ENCODE results near the gene TGFB2.

TGFB2 gene

DNA sequence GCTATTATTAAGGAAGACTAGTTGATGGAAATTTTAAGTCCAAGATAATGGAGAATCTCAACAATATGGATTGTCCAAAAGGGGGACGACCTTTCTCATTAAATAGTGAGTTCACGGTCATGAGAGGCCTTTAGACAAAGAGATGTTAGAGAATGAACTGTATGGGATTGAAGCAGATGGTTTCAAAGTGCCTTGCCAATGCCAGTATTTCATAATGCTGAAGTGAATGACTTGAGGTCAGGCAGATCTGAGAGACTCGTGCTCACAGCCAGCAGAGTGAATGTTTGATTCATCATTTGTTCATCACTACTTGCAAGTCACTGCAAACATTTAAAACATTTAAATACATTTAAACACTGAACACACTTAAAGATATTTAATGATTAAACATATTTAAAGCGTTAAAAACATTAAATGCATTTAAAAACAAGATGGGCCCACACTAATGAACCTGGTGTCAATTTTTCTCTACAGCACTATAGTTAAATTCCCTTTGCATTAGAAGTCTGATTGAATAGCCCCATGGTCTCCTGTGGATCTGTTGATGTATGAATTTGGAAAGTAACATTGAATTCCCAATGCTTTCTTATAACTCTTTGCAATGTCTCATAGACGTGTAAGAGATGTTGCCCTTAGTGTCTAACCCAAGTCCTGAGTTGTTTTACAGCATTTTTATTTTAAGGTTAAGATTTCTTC is 80.7 kb downstream of the TGFB2 start:
- no peak for DNase-seq (ENCODE audit: low spot score)

DNA sequence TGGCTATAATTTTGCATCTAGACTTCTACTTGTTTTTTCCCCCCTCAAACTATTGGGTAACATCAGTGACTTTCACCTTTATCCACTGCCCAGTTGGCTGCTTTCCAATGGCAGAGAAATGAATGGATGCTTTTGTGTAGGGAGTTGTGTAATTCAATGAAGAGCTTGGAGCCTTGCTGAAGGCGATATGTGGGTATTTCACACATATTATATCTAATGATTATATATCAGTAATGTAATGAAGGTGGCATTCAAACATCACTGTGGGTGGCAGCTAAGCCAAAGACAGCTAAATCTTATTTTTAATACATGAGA is 81.2 kb downstream of the TGFB2 start:
- DNase-seq (ENCODE audit: low spot score): no peak

DNA sequence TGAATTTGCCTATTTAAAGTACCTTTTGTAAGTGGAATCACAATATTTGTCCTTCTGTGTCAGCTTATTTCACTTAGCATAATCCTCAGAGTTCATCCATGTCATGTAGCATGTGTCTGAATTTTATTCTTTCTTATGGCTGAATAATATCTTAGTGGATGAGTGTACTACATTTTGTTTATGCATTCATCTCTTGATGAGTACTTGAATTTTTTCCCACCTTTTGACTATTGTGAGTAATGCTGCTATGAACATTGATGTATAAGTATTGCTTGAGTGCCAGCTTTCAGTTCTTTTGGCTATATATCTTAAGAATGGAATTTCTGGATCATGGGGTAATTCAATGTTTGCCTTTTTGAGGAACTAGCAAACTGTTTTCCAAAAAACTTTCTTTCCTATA is 84.2 kb downstream of the TGFB2 start:
- DNase-seq (ENCODE audit: low spot score): no peak

GRCh38 chr1:218430346-218430745 is 85.2 kb downstream of the TGFB2 start:
- DNase-seq (ENCODE audit: low spot score): no peak

GRCh38 chr1:218430822-218431221 is 85.7 kb downstream of the TGFB2 start:
- DNase-seq (ENCODE audit: low spot score): peak; percentile 28

DNA sequence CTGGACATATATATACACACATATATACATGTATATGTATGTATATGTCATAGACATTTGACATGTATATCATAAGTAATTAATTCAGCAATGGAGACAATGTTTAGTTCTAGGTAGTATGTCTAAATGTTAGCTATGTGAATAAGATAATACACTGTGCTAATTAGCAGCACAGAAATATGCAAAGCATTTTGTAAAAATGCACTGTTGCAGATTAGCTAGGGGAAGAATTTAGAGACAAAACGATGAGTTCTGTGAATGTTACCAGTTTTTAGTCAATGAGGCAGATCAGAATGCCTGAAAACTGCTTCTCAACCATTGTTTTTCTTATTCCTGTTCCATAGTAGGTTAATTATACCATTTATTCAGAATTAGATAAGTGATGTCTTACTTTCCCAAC is 86.3 kb downstream of the TGFB2 start:
- DNase-seq (ENCODE audit: low spot score): no peak

- no peak for DNase-seq (ENCODE audit: low spot score)
Observed at GRCh38 chr1:218433744-218434143, 88.6 kb downstream of the TGFB2 start.

- no peak for DNase-seq (ENCODE audit: low spot score)
Observed at GRCh38 chr1:218435528-218435927, 90.4 kb downstream of the TGFB2 start.

GRCh38 chr1:218436346-218436745 is 91.2 kb downstream of the TGFB2 start:
- DNase-seq (ENCODE audit: low spot score): no peak

GRCh38 chr1:218436997-218437396 is 91.9 kb downstream of the TGFB2 start:
- no peak for DNase-seq (ENCODE audit: low spot score)

- DNase-seq (ENCODE audit: low spot score): no peak
Observed at GRCh38 chr1:218439541-218440295, 94.6 kb downstream of the TGFB2 start.

GRCh38 chr1:218443255-218443654 is 98.1 kb downstream of the TGFB2 start:
- no peak for DNase-seq (ENCODE audit: low spot score)

DNA sequence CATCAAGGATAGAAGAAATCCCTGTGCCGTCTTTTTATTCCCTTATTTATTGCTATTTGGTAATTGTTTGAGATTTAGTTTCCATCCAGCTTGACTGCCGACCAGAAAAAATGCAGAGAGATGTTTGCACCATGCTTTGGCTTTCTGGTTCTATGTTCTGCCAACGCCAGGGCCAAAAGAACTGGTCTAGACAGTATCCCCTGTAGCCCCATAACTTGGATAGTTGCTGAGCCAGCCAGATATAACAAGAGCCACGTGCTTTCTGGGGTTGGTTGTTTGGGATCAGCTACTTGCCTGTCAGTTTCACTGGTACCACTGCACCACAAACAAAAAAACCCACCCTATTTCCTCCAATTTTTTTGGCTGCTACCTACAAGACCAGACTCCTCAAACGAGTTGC is 99.0 kb downstream of the TGFB2 start:
- DNase-seq (ENCODE audit: low spot score): no peak

DNA sequence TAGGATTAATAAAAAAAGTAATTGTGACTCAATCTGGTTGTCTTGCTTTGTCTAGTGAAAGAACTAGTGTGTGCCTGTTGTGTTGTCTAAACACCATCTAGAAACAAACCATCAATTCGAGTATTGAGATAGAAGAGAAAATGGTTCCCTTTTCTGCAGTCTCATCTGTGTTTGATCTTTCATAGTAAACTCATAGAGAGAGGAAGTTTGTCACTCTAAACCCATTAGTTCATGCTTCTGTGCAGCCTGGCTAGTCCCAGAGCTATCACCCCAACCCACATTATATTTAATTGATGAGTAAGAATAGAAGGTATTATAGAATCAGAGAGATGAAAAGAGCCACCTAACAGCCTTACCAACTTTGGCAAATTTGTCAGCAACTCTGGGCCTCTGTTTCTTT is 99.5 kb downstream of the TGFB2 start:
- DNase-seq (ENCODE audit: low spot score): no peak

DNA sequence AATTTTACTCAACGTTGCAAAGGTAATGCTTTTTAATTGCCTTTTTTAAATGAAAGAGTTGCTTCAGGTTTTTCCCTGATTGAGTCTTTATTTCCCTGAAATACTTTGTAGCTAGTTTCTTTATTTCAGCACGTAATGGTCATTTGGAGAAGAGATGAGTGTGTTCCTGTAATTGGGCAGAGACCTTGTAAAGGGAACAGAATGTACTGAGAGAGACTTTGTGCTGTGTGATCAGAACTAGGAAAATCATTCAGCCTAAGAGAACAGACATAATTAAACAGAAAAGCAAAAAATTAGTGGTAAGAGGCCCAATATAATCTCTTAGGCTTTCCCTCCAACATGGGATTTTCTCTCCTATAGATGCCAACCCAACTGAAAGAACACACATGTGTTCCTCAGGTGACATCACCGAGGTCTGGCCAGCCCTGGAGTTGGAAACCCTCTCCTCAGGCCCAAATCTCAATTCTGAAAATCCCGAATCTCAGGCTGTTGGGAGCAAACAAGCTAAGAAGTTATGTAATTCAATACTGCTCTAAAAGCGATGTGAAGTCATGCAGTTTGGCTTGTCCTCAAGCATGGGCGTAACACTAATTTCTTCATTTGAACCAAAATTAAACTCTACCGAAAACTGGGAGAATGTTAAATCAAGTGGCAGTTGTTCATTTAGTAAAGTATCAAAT is 102.0 kb downstream of the TGFB2 start:
- DNase-seq (ENCODE audit: low spot score): no peak

- DNase-seq (ENCODE audit: low spot score): no peak
Observed at GRCh38 chr1:218451415-218451814, 106.3 kb downstream of the TGFB2 start.

DNA sequence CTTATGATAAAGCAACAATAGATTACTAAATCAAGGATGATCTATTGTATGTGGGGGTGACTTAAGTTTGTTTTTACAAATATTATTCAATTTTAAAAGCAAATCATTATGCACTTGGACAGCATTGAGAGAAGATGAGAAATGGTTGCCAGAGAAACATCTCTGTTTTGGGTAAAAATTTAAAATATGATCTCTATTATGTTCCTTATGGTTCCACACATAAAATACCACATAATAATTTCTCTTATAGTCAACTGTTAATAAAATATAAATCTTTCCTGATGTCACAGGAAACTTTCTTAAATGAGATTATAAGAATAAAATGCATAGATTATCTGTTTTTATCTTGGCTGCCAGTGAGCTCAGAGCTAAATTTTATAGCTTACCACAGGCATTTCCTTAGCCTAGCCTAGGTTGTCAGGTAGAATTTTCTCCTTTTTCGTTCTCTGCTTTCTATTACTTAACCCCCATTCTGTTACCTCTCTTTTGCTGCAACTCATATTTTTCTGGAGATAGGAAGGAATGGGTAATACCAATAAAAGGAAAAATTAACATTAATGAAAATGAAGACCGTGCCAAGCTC is 109.7 kb downstream of the TGFB2 start:
- DNase-seq (ENCODE audit: low spot score): no peak

DNA sequence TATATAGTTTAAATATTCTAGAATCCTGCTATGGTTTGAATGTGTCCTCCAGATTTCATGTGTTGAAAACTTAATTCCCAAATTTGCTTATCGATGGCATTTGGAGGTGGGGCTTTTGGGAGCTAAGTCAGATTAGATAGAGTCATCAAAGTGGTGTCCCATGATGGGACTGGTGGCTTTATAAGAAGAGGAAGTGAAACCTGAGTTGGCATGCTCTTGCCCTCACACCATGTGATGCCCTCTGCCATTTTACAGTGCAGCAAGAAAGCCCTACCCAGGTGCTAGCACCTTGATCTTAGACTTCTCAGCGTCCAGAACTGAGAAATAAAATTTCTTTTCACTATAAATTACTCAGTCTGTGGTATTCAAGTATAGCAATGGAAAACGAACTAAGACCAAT is 111.3 kb downstream of the TGFB2 start:
- DNase-seq (ENCODE audit: low spot score): no peak

GRCh38 chr1:218459450-218459849 is 114.3 kb downstream of the TGFB2 start:
- no peak for DNase-seq (ENCODE audit: low spot score)

GRCh38 chr1:218459878-218460711 is 115.0 kb downstream of the TGFB2 start:
- peak; percentile 78 for DNase-seq (ENCODE audit: low spot score)

DNA sequence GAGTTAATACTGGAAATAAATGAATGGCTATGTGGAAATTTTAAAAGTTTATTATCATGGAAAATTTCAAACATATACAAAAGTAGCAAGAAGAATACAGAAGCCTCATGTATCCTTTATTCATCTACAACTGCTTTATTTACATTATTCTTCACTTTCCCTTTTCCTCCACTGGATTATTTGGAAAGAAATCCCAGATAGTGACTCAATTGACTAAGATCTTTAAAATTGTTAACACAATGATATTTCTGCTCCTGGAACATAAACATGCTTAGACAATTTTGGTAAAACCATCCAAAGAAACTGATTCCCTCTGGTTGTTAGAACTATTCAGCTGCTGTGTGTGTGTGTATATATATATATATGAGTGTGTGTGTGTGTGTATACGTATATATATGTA is 116.2 kb downstream of the TGFB2 start:
- no peak for DNase-seq (ENCODE audit: low spot score)

DNA sequence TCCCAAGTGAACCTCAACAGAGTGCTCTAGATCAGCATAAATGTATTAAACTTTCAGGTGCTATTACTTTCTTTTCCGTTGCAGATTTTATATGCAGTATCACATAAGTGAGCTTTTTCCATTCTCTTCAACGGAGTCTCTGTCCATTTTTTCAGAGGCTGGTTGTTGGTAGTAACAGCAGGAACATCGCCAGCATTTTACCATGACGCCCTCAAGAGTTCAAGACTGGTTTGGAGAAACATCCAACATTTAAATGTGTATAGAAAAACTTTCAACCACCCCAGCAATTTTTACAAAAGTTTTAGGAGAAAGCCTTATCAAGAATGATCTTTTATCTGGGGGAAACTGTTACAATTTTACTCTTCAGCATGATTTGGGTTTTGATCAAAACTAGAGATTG is 117.0 kb downstream of the TGFB2 start:
- no peak for DNase-seq (ENCODE audit: low spot score)

Data from hepatic stellate cell (primary cell).